Left lung (tissue), 14 donors: ENCODE measurements around the gene FANCM. TPM values are rescaled to one million over a fixed set of nuclear protein-coding genes. Genes with fewer than 3 reads are reported as not detected.
A peak's percentile ranks its signal among the peaks of the same experiment; 100 is the strongest.

Experiments used
- ATAC-seq: fragments of 200-7000 bp; cut with Tn5 transposase; one replicate; pipeline ENCODE4 v1.9.1; 2020; ENCODE audit warnings: moderate library complexity
- DNase-seq, 4 donors: peaks; one replicate each; pipeline ENCODE4 v3.0.0-alpha.2; 2013 to 2020
- H3K27ac ChIP-seq, 2 donors: fragments of 200-600 bp; sonication (generic) in 1 of 2; one replicate each; pipeline versions ENCODE4 v1.5.0 to v1.8.0; 2020 to 2021
- H3K27me3 ChIP-seq, 2 donors: fragments of 200-600 bp; sonication (generic) in 1 of 2; one replicate each; pipeline versions ENCODE4 v1.5.0 to v1.8.0; 2020 to 2021
- H3K36me3 ChIP-seq, 2 donors: fragments of 200-600 bp; sonication (generic) in 1 of 2; one replicate each; pipeline versions ENCODE4 v1.5.0 to v1.8.0; 2020 to 2021
- H3K4me1 ChIP-seq, 2 donors: fragments of 200-600 bp; one replicate each; pipeline ENCODE4 v1.8.0; 2021
- H3K4me3 ChIP-seq, 2 donors: fragments of 200-600 bp; sonication (generic) in 1 of 2; one replicate each; pipeline versions ENCODE4 v1.5.0 to v1.8.0; 2020 to 2021; ENCODE audit warnings: mild to moderate bottlenecking in 1 of 2
- H3K9me3 ChIP-seq, 2 donors: fragments of 200-600 bp; sonication (generic) in 1 of 2; one replicate each; pipeline versions ENCODE4 v1.5.0 to v1.8.0; 2020 to 2021
- CTCF ChIP-seq, 2 donors: fragments of 200-600 bp; sonication (generic) in 1 of 2; IDR thresholded peaks; one replicate each; pipeline versions ENCODE4 v1.5.0 to v1.8.0; 2021; ENCODE audit warnings: antibody characterized with exemption in 2 of 2
- intact Hi-C, 2 donors: fragments of 100-400 bp; cut with DNase I; formaldehyde crosslinking; loops; one replicate each; pipeline versions ENCODE4 v1.11.2 to v1.14.2; 2022
- long read RNA-seq, 12 donors: library from polyadenylated mRNA in 2 of 12; unstranded in 2 of 12; transcript quantifications; one replicate each; pipeline ENCODE4 v2.0.0 and lab custom pipeline, GENCODE V29; 2019 to 2026
- polyA plus RNA-seq, 6 donors: library from polyadenylated mRNA; unstranded; fragments of 120-200 nt; gene quantifications; one replicate each; pipeline ENCODE4 v1.2.1, GENCODE V29; 2013; ENCODE audit not compliant: insufficient read length in 6 of 6
- total RNA-seq, 2 donors: library from RNA; stranded (reverse); fragmentation: NEBNext Ultra II Directional; extraction: Animal tissue kit (Norgen Biotek cat#: 25700); gene quantifications; one replicate each; pipeline ENCODE4 v1.2.1, GENCODE V29; 2021
- donor health status: DM: no; HTN: yes; CAD: no.
- donor health status: DM: no; HTN: no; CAD: no.

The FANCM gene
- total RNA-seq (1 to 10 TPM; 6.0 to 7.6 TPM), polyA plus RNA-seq (10 to 100 TPM; 11.6 to 19.1 (median 16.1) TPM)
- long read RNA-seq, donor 1, partial matches to known transcripts, result 0 of 1 reads
- long read RNA-seq, donor 1, other reads (novel, unspliced or antisense), result 0 of 1 reads
- long read RNA-seq, donor 2, partial matches to known transcripts, result 0 of 2 reads
- long read RNA-seq, donor 2, other reads (novel, unspliced or antisense), result 0 of 2 reads
- long read RNA-seq, donor 3, partial matches to known transcripts, result 0 of 1 reads
- long read RNA-seq, donor 3, other reads (novel, unspliced or antisense), result 0 of 1 reads
- long read RNA-seq, donor 4, partial matches to known transcripts, result 1 of 1 reads
- long read RNA-seq, donor 4, other reads (novel, unspliced or antisense), result 0 of 1 reads
- long read RNA-seq, donor 5, result 0 reads
- long read RNA-seq, donor 6, partial matches to known transcripts, result 51 of 52 reads
- long read RNA-seq, donor 6, other reads (novel, unspliced or antisense), result 0 of 52 reads
- long read RNA-seq, donor 7, result 0 reads
- long read RNA-seq, donor 8, partial matches to known transcripts, result 0 of 1 reads
- long read RNA-seq, donor 8, other reads (novel, unspliced or antisense), result 0 of 1 reads
- long read RNA-seq, donor 9, result 0 reads
- long read RNA-seq, donor 10, result 0 reads
- long read RNA-seq, donor 11, partial matches to known transcripts, result 0 of 1 reads
- long read RNA-seq, donor 11, other reads (novel, unspliced or antisense), result 0 of 1 reads
- long read RNA-seq, donor 12, partial matches to known transcripts, result 52 of 53 reads
- long read RNA-seq, donor 12, other reads (novel, unspliced or antisense), result 0 of 53 reads

GRCh38 chr14:45135659-45136395, at the start of gene FANCM:
Gene FANCM, plus strand, starts transcription at chr14:45135930. Its CDS starts 102 bp downstream, at chr14:45136032.
- Histone ChIP-seq H3K9me3 (no peaks in the 10 kb centered on the region), H3K4me3 (peak within 1 kb of the TSS; percentile 66 to 71), H3K4me1 (peaks cover 10 to 27% of the 10 kb centered on the region in 2 donors), H3K27ac (peak within 1 kb of the TSS; percentile 93 to 95), H3K27me3 (no peaks in the 10 kb centered on the region), H3K36me3 (no peaks in the 10 kb centered on the region)
- DNase-seq (peak; percentile 82 to 97 (median 94)), ATAC-seq (peak; percentile 77)
- intact Hi-C loops, result no loop called here
- no peak for TF ChIP-seq CTCF (IDR thresholded peaks at IDR 0.05)

GRCh38 chr14:45089813-45090212, 45.9 kb upstream of the FANCM start:
- ATAC-seq (peak; percentile 51), DNase-seq (no peak)
- Histone ChIP-seq H3K27me3 (no peaks in the 10 kb centered on the region), H3K4me3 (no peak overlapping the region), H3K36me3 (no peaks in the 10 kb centered on the region), H3K27ac (no peak overlapping the region), H3K9me3 (no peaks in the 10 kb centered on the region), H3K4me1 (peaks cover 7 to 43% of the 10 kb centered on the region in 2 donors)
- intact Hi-C loops, result no loop called here
- no peak for TF ChIP-seq CTCF (IDR thresholded peaks at IDR 0.05)

- H3K36me3 ChIP-seq, result peaks cover 0 to 17% of the 10 kb centered on the region in 2 donors
- intact Hi-C loops, result no loop called here
- no peak overlapping the region for H3K27ac ChIP-seq
- H3K4me3 ChIP-seq, result no peak overlapping the region
- ATAC-seq, result no peak
- H3K9me3 ChIP-seq, result no peaks in the 10 kb centered on the region
- no peak for DNase-seq
- no peak for TF ChIP-seq CTCF (IDR thresholded peaks at IDR 0.05)
- peaks cover 3 to 24% of the 10 kb centered on the region in 2 donors for H3K4me1 ChIP-seq
- H3K27me3 ChIP-seq, result no peaks in the 10 kb centered on the region
These were observed 44.0 kb upstream of the FANCM start for GRCh38 chr14:45091710-45092109.

- ATAC-seq (no peak), DNase-seq (no peak)
- Histone ChIP-seq H3K36me3 (peaks cover 0 to 42% of the 10 kb centered on the region in 2 donors), H3K4me3 (no peak overlapping the region), H3K4me1 (peaks cover 0 to 11% of the 10 kb centered on the region in 2 donors), H3K9me3 (no peaks in the 10 kb centered on the region), H3K27me3 (no peaks in the 10 kb centered on the region), H3K27ac (no peak overlapping the region)
- intact Hi-C loops, result no loop called here
- TF ChIP-seq CTCF (IDR thresholded peaks at IDR 0.05), result no peak
These were observed 41.5 kb upstream of the FANCM start for GRCh38 chr14:45094275-45094674.
